Measurements from ENCODE around the gene MGAT3.

The MGAT3 gene

GRCh38 chr22:39437791-39438704 is 18.8 kb upstream of the MGAT3 start:
- Histone ChIP-seq H3K4me1 (ENCODE audit: control insufficient read depth, insufficient read depth, low read length) (peaks cover 5% of the 10 kb centered on the region), H3K36me3 (ENCODE audit: control insufficient read depth in 2 of 2, insufficient read depth in 1 of 2, low read length in 2 of 2) (peaks cover 0 to 5% of the 10 kb centered on the region in 2 experiments; a peak in 1 of 3 replicates), H3K27ac (ENCODE audit: extremely low read depth, low read depth, low read length) (no peak overlapping the region), H3K9me3 (ENCODE audit: control insufficient read depth, insufficient read depth, low read depth, low read length) (no peaks in the 10 kb centered on the region), H3K4me3 (ENCODE audit: low read depth, low read length) (no peak overlapping the region)
- ChIA-PET CTCF (interaction anchor here (0.6 to 1.5 kb wide), 9 partner anchors 7 to 764 kb away, joined by 3 to 7 read pairs (median 5); no protein-coding TSS in a partner anchor), POLR2A (interaction anchor here (0.6 to 2.1 kb wide), 5 partner anchors 38 to 118 kb away, joined by 4 to 12 read pairs (median 7); partner anchors contain the start of genes ATF4, MIEF1 and TAB1)
- TF ChIP-seq ZBTB49 (tag by site-specific recombination; IDR thresholded peaks at IDR 0.05; ENCODE audit: low read depth) (no peak), ZNF449 (tag by site-specific recombination; IDR thresholded peaks at IDR 0.05) (no peak), SP2 (tag by site-specific recombination; IDR thresholded peaks at IDR 0.05) (peak; percentile 10), ZNF398 (tag by site-specific recombination; IDR thresholded peaks at IDR 0.05) (peak; percentile 64), ZNF366 (tag by site-specific recombination; conservative IDR thresholded peaks at IDR 0.05) (peak; percentile 95), WT1 (tag by site-specific recombination; IDR thresholded peaks at IDR 0.05) (peak; percentile 75), ZNF341 (tag by site-specific recombination; IDR thresholded peaks at IDR 0.05; ENCODE audit: low read depth) (0 out of 2 replicates have a peak, but pooled peaks have one; percentile 18), SCRT1 (tag by site-specific recombination; IDR thresholded peaks at IDR 0.05; ENCODE audit: borderline replicate concordance) (no peak), EGR2 (tag by site-specific recombination; IDR thresholded peaks at IDR 0.05; ENCODE audit: low read depth) (0 out of 2 replicates have a peak, but pooled peaks have one; percentile 6), KLF17 (tag by site-specific recombination; IDR thresholded peaks at IDR 0.05) (peak; percentile 48; the same call in 1 of the 2 replicates)

- Histone ChIP-seq H3K4me1 (ENCODE audit: control insufficient read depth, insufficient read depth, low read length) (peaks cover 5% of the 10 kb centered on the region), H3K9me3 (ENCODE audit: control insufficient read depth, insufficient read depth, low read depth, low read length) (no peaks in the 10 kb centered on the region), H3K36me3 (ENCODE audit: control insufficient read depth in 2 of 2, insufficient read depth in 1 of 2, low read length in 2 of 2) (peaks cover 0 to 1% of the 10 kb centered on the region in 2 experiments; a peak in 1 of 3 replicates), H3K4me3 (ENCODE audit: low read depth, low read length) (no peak overlapping the region), H3K27ac (ENCODE audit: extremely low read depth, low read depth, low read length) (no peak overlapping the region)
- TF ChIP-seq ZNF585B (tag by site-specific recombination; IDR thresholded peaks at IDR 0.05) (no peak), ZNF394 (tag by site-specific recombination; IDR thresholded peaks at IDR 0.05; ENCODE audit: borderline replicate concordance) (0 out of 2 replicates have a peak, but pooled peaks have one; percentile 13), ZNF146 (tag by site-specific recombination; IDR thresholded peaks at IDR 0.05) (peak; percentile 99), MZF1 (tag by site-specific recombination; IDR thresholded peaks at IDR 0.05; ENCODE audit: borderline replicate concordance) (peak; percentile 88; the same call in 1 of the 2 replicates), RBAK (tag by site-specific recombination; IDR thresholded peaks at IDR 0.05) (no peak), ZNF239 (tag by site-specific recombination; IDR thresholded peaks at IDR 0.05) (no peak), ZNF341 (tag by site-specific recombination; IDR thresholded peaks at IDR 0.05; ENCODE audit: low read depth) (no peak), ZNF184 (tag by site-specific recombination; IDR thresholded peaks at IDR 0.05) (no peak), PRDM6 (tag by site-specific recombination; IDR thresholded peaks at IDR 0.05) (no peak), ZNF521 (tag by site-specific recombination; IDR thresholded peaks at IDR 0.05) (no peak), ZNF335 (tag by site-specific recombination; conservative IDR thresholded peaks at IDR 0.05) (no peak), ZNF140 (tag by site-specific recombination; IDR thresholded peaks at IDR 0.05) (peak; percentile 56; the same call in 1 of the 2 replicates)
- POLR2A ChIA-PET, result no interaction called here
- CTCF ChIA-PET, result interaction anchor here (0.5 to 0.6 kb wide), 3 partner anchors 34 to 268 kb away, joined by 3 read pairs; no protein-coding TSS in a partner anchor
These were observed 17.6 kb upstream of the MGAT3 start for GRCh38 chr22:39439170-39439569.
